ENCODE data around the gene OPCML. TPM values are rescaled to one million over a fixed set of nuclear protein-coding genes. Genes with fewer than 3 reads are reported as not detected.

OPCML gene
- polyA plus RNA-seq, 1 donor (not counting 4 experiments of a cell fraction or from before 2014, with no cell fraction given) = 0.04 TPM

- Histone ChIP-seq H3K9ac (ENCODE audit: control insufficient read depth, extremely low read depth, insufficient read depth, low read length) (no peak overlapping the region), H3K27me3 (ENCODE audit: control insufficient read depth, extremely low read depth, insufficient read depth, low read length) (no peaks in the 10 kb centered on the region), H3K4me2 (ENCODE audit: control insufficient read depth, extremely low read depth, insufficient read depth, low read depth, low read length) (no peak overlapping the region), H4K20me1 (ENCODE audit: control insufficient read depth, extremely low read depth, insufficient read depth, low read length) (no peaks in the 10 kb centered on the region), H3K27ac (ENCODE audit: control insufficient read depth, insufficient read depth, low read length) (no peak overlapping the region), H3K79me2 (ENCODE audit: control insufficient read depth, insufficient read depth, low read length) (no peaks in the 10 kb centered on the region), H3K4me1 (ENCODE audit: control insufficient read depth, extremely low read depth, insufficient read depth, low read length) (no peaks in the 10 kb centered on the region), H3K9me3 (ENCODE audit: control insufficient read depth, low read depth, low read length) (no peaks in the 10 kb centered on the region), H3K36me3 (ENCODE audit: control insufficient read depth in 2 of 2, extremely low read depth in 1 of 2, insufficient read depth in 2 of 2, low read length in 2 of 2) (no peaks in the 10 kb centered on the region), H3K4me3 (ENCODE audit: control insufficient read depth in 2 of 3, extremely low read depth in 1 of 3, insufficient read depth in 2 of 3, low read depth in 1 of 3, low read length in 3 of 3) (no peak overlapping the region), H3K9me1 (ENCODE audit: control insufficient read depth, extremely low read depth, insufficient read depth, low read length) (no peaks in the 10 kb centered on the region), H2AFZ (ENCODE audit: control insufficient read depth, low read length) (no peak overlapping the region)
- TF ChIP-seq EZH2 (IDR thresholded peaks at IDR 0.05; ENCODE audit: low read length) (no peak), CTCF (optimal IDR thresholded peaks at IDR 0.05 in 1 of 3, IDR thresholded peaks at IDR 0.05 in 1 of 3, conservative IDR thresholded peaks at IDR 0.05 in 1 of 3; ENCODE audit: extremely low read depth in 1 of 3, insufficient read depth in 2 of 3, low read length in 3 of 3) (no peak)
- DNase-seq (ENCODE audit: low read depth, low spot score) (no peak), FAIRE-seq (no peak)
- dilution Hi-C loops (cut with MboI; ENCODE audit: extremely low pct_ligation_motif_present, low sequenced_read_pairs) = no loop called here
Observed at GRCh38 chr11:132551016-132551415, 981.3 kb downstream of the OPCML start.

GRCh38 chr11:132549561-132549960 is 982.7 kb downstream of the OPCML start:
- Histone ChIP-seq H3K4me3 (ENCODE audit: control insufficient read depth in 2 of 3, extremely low read depth in 1 of 3, insufficient read depth in 2 of 3, low read depth in 1 of 3, low read length in 3 of 3) (no peak overlapping the region), H3K27me3 (ENCODE audit: control insufficient read depth, extremely low read depth, insufficient read depth, low read length) (no peaks in the 10 kb centered on the region), H3K36me3 (ENCODE audit: control insufficient read depth in 2 of 2, extremely low read depth in 1 of 2, insufficient read depth in 2 of 2, low read length in 2 of 2) (no peaks in the 10 kb centered on the region), H4K20me1 (ENCODE audit: control insufficient read depth, extremely low read depth, insufficient read depth, low read length) (no peaks in the 10 kb centered on the region), H3K79me2 (ENCODE audit: control insufficient read depth, insufficient read depth, low read length) (no peaks in the 10 kb centered on the region), H3K27ac (ENCODE audit: control insufficient read depth, insufficient read depth, low read length) (no peak overlapping the region), H3K4me2 (ENCODE audit: control insufficient read depth, extremely low read depth, insufficient read depth, low read depth, low read length) (no peak overlapping the region), H3K9me1 (ENCODE audit: control insufficient read depth, extremely low read depth, insufficient read depth, low read length) (no peaks in the 10 kb centered on the region), H3K9me3 (ENCODE audit: control insufficient read depth, low read depth, low read length) (no peaks in the 10 kb centered on the region), H3K4me1 (ENCODE audit: control insufficient read depth, extremely low read depth, insufficient read depth, low read length) (no peaks in the 10 kb centered on the region), H2AFZ (ENCODE audit: control insufficient read depth, low read length) (no peak overlapping the region), H3K9ac (ENCODE audit: control insufficient read depth, extremely low read depth, insufficient read depth, low read length) (no peak overlapping the region)
- FAIRE-seq (no peak), DNase-seq (ENCODE audit: low read depth, low spot score) (no peak)
- dilution Hi-C loops (cut with MboI; ENCODE audit: extremely low pct_ligation_motif_present, low sequenced_read_pairs) = no loop called here
- TF ChIP-seq EZH2 (IDR thresholded peaks at IDR 0.05; ENCODE audit: low read length) = no peak

GRCh38 chr11:132549001-132549400 is 983.3 kb downstream of the OPCML start:
- no peak overlapping the region for H3K9ac ChIP-seq (ENCODE audit: control insufficient read depth, extremely low read depth, insufficient read depth, low read length)
- no peaks in the 10 kb centered on the region for H3K36me3 ChIP-seq (ENCODE audit: control insufficient read depth in 2 of 2, extremely low read depth in 1 of 2, insufficient read depth in 2 of 2, low read length in 2 of 2)
- no peaks in the 10 kb centered on the region for H3K4me1 ChIP-seq (ENCODE audit: control insufficient read depth, extremely low read depth, insufficient read depth, low read length)
- no peaks in the 10 kb centered on the region for H3K9me1 ChIP-seq (ENCODE audit: control insufficient read depth, extremely low read depth, insufficient read depth, low read length)
- DNase-seq (ENCODE audit: low read depth, low spot score) (no peak), FAIRE-seq (no peak)
- no peaks in the 10 kb centered on the region for H3K27me3 ChIP-seq (ENCODE audit: control insufficient read depth, extremely low read depth, insufficient read depth, low read length)
- H3K27ac ChIP-seq (ENCODE audit: control insufficient read depth, insufficient read depth, low read length) = no peak overlapping the region
- TF ChIP-seq EZH2 (IDR thresholded peaks at IDR 0.05; ENCODE audit: low read length) = no peak
- TF ChIP-seq CTCF (optimal IDR thresholded peaks at IDR 0.05 in 1 of 3, IDR thresholded peaks at IDR 0.05 in 1 of 3, conservative IDR thresholded peaks at IDR 0.05 in 1 of 3; ENCODE audit: extremely low read depth in 1 of 3, insufficient read depth in 2 of 3, low read length in 3 of 3) = no peak
- no peaks in the 10 kb centered on the region for H3K9me3 ChIP-seq (ENCODE audit: control insufficient read depth, low read depth, low read length)
- H4K20me1 ChIP-seq (ENCODE audit: control insufficient read depth, extremely low read depth, insufficient read depth, low read length) = no peaks in the 10 kb centered on the region
- dilution Hi-C loops (cut with MboI; ENCODE audit: extremely low pct_ligation_motif_present, low sequenced_read_pairs) = no loop called here
- H3K4me2 ChIP-seq (ENCODE audit: control insufficient read depth, extremely low read depth, insufficient read depth, low read depth, low read length) = no peak overlapping the region
- no peak overlapping the region for H3K4me3 ChIP-seq (ENCODE audit: control insufficient read depth in 2 of 3, extremely low read depth in 1 of 3, insufficient read depth in 2 of 3, low read depth in 1 of 3, low read length in 3 of 3)
- H2AFZ ChIP-seq (ENCODE audit: control insufficient read depth, low read length) = no peak overlapping the region
- no peaks in the 10 kb centered on the region for H3K79me2 ChIP-seq (ENCODE audit: control insufficient read depth, insufficient read depth, low read length)

All from keratinocyte (primary cell).